ENCODE results near the gene CYP51A1. TPM values are rescaled to one million over a fixed set of nuclear protein-coding genes. Genes with fewer than 3 reads are reported as not detected.
"Not testable (repeated sequence)": the region's sequence is repeated elsewhere in the genome, so short reads cannot be mapped to it uniquely, and the experiment has no call there.

Gene CYP51A1
- 177 and 249 TPM in 2 replicates for total RNA-seq

DNA sequence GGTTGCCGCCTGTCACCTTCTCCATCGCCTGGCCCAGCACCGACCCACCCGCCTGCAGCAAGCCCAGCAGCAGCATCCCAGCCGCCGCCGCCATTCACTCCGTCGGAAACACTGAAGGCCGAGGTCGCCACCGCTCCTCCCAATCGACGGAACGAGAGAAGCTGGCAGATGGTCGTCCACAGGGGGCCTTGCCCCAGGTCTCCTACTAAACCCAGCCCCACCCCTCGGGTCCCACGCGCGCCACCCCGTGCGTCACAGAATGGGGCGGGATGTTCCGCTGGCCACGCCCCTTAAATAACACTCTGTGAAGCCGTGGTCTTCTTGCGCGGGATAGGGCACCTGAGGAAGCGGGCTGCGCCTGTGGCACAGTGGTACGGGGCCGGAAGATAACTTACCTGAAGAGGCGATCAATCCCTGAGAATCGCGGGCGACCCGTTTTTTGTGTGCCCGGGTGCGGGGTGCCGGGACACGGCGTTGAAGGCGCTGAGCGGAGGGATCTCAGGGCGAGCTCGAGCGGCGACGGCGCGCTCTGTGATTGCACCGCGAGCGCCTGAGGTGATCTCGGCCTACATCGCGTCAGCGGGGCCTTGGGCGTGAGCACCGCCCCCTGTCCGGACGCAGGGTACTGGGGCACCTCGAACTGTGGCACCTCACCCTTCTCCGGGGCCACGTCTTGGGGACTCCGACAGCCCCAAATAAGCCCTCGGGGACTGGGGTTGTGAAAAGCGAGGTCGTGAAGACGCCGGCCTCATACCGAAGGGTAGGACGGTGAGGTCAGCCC lies at the start of gene CYP51A1:
Gene CYP51A1, minus strand, starts transcription at position 207 of the 781 bp plus-strand sequence. Its CDS starts 113 bp downstream, at position 94.
- peaks cover 4% of the 10 kb centered on the region for H3K36me3 ChIP-seq (ENCODE audit: control insufficient read depth, insufficient read depth, low read length)
- FAIRE-seq = no peak

DNA sequence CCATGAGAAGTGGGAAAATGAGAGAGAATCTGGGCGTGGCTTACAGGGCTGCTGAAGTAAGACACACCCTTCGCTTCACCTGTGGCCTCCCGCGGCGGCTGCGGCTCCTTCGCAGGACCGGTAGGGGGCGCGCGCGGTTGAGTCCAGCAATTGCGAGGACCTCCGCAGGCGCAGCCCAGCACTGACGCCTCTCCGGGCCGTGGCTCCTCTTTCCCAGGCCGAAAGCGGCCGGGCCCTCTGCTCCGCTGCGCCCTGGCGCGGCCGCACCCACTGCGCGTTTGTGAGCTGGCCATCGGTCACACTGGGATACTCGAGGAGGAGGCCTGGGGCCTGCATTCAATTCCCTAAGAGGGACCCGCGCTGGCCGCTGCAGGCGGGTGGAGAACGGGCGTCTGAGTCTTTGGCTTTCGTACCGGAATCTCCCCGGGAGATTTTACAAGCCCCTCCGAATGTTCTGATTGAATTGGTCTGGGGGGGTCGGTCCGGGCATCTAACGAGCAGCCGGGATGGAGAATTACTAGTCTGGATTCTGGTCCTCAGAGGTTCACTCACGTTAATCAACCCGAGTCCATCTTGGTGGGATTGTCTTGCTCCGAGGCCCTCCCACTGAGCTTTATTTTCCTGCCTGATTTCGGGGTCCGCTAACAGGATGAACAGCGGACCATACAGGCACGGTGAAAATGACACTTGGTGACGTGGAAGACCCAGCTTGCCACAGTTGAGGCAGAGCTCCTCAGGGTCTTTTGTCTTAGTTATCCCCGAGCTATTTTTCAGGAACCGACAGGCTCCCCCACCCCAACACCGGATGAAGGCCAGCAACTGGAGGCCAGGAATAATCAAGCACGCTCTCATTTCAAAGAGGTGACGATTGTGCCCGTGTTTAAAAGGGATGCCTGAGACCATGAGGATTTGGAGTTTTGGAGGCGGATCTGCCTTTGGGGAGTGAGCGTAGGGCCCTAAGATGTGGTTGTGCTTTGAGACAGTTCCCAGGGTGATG lies 44.9 kb upstream of the CYP51A1 start, which contains the start of gene LRRD1:
Gene LRRD1, minus strand, starts transcription at position 215 of the 997 bp plus-strand sequence. CDS start 13,940 bp downstream, outside the sequence.
- FAIRE-seq = no peak

More for the DNA sequence above, at the start of gene CYP51A1:
- Histone ChIP-seq H3K4me3 (ENCODE audit: low read depth, low read length) (peak within 1 kb of the TSS; percentile 98), H3K27me3 (ENCODE audit: control insufficient read depth, insufficient read depth, low read length) (no peaks in the 10 kb centered on the region)
- TF ChIP-seq, protein P1, sequence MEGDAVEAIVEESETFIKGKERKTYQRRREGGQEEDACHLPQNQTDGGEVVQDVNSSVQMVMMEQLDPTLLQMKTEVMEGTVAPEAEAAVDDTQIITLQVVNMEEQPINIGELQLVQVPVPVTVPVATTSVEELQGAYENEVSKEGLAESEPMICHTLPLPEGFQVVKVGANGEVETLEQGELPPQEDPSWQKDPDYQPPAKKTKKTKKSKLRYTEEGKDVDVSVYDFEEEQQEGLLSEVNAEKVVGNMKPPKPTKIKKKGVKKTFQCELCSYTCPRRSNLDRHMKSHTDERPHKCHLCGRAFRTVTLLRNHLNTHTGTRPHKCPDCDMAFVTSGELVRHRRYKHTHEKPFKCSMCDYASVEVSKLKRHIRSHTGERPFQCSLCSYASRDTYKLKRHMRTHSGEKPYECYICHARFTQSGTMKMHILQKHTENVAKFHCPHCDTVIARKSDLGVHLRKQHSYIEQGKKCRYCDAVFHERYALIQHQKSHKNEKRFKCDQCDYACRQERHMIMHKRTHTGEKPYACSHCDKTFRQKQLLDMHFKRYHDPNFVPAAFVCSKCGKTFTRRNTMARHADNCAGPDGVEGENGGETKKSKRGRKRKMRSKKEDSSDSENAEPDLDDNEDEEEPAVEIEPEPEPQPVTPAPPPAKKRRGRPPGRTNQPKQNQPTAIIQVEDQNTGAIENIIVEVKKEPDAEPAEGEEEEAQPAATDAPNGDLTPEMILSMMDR (IDR thresholded peaks at IDR 0.05; ENCODE audit: insufficient read depth, low read length, severe bottlenecking) = peak; percentile 30
- peak; percentile 76 for DNase-seq (ENCODE audit: low read depth)

DNA sequence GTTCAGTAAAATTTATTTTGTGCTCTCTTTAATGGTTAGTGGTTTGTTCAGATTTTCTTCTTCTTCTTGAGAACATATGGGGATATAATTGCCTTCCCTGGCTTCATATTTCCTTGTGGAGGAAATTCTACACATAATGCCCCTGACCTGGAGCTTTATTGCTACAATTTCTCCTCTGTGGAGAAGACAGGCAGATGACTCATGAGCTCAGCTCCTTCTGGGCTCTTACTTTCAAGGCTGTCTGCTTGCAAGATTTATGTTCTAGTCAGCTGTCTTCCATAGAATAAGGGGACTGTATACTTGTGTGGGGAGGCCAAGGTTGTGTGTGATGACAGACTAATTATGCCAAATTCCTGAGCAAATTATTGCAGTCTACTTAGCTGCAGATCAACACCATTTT lies 43.1 kb upstream of the CYP51A1 start:
- Histone ChIP-seq H3K4me3 (ENCODE audit: low read depth, low read length) (no peak overlapping the region), H3K27me3 (ENCODE audit: control insufficient read depth, insufficient read depth, low read length) (no peaks in the 10 kb centered on the region), H3K36me3 (ENCODE audit: control insufficient read depth, insufficient read depth, low read length) (no peaks in the 10 kb centered on the region)
- FAIRE-seq (no peak), DNase-seq (ENCODE audit: low read depth) (peak; percentile 38)
- TF ChIP-seq, protein P1 (IDR thresholded peaks at IDR 0.05; ENCODE audit: insufficient read depth, low read length, severe bottlenecking) = no peak

More for the DNA sequence above, 44.9 kb upstream of the CYP51A1 start, which contains the start of gene LRRD1:
- Histone ChIP-seq H3K36me3 (ENCODE audit: control insufficient read depth, insufficient read depth, low read length) (no peaks in the 10 kb centered on the region), H3K27me3 (ENCODE audit: control insufficient read depth, insufficient read depth, low read length) (no peaks in the 10 kb centered on the region), H3K4me3 (ENCODE audit: low read depth, low read length) (peak within 1 kb of the TSS; percentile 45)
- peak; percentile 77 for DNase-seq (ENCODE audit: low read depth)
- TF ChIP-seq, protein P1 (IDR thresholded peaks at IDR 0.05; ENCODE audit: insufficient read depth, low read length, severe bottlenecking) = peak; percentile 97

DNA sequence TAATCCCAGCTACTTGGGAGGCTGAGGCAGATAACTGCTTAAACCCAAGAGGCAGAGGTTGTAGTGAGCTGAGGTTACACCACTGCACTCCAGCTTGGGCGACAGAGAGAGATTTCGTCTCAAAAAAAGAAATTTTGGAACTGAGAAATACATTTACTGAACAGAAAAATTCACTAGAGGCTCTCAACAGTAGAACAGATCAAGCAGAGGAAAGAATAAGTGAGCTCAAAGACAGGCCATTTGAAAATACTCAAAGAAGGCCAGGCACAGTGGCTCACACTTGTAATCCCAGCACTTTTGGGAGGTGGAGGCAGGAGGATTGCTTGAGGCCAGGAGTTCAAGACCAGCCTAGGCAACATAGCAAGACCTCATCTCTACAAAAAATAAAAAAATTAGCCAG lies 35.3 kb upstream of the CYP51A1 start:
- H3K36me3 ChIP-seq (ENCODE audit: control insufficient read depth, insufficient read depth, low read length); H3K27me3 ChIP-seq (ENCODE audit: control insufficient read depth, insufficient read depth, low read length); DNase-seq (ENCODE audit: low read depth); H3K4me3 ChIP-seq (ENCODE audit: low read depth, low read length); FAIRE-seq: not testable (repeated sequence)

DNA sequence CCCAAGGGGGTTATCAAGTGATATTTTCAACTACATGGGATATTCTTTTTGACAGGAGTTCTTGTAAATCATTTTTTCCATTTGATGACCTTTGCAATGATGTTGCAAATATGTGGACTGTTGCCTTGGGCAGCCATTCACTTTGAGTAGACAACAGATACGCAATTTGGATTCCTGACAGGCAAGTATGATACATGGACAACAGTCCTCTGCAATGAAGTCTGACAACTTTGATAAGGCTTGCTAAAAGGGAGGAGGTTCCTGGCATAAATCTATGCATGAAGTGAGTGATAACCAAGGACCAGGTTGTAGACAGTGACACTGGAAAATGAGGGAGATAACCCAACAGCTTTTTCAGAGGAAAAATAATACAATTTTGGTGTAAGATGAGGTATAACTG lies 27.0 kb upstream of the CYP51A1 start:
- Histone ChIP-seq H3K36me3 (ENCODE audit: control insufficient read depth, insufficient read depth, low read length) (no peaks in the 10 kb centered on the region), H3K27me3 (ENCODE audit: control insufficient read depth, insufficient read depth, low read length) (no peaks in the 10 kb centered on the region), H3K4me3 (ENCODE audit: low read depth, low read length) (no peak overlapping the region)
- DNase-seq (ENCODE audit: low read depth) = no peak
- TF ChIP-seq, protein P1 (IDR thresholded peaks at IDR 0.05; ENCODE audit: insufficient read depth, low read length, severe bottlenecking) = no peak
- no peak for FAIRE-seq
